ENCODE results near the gene PITX1.

The PITX1 gene

DNA sequence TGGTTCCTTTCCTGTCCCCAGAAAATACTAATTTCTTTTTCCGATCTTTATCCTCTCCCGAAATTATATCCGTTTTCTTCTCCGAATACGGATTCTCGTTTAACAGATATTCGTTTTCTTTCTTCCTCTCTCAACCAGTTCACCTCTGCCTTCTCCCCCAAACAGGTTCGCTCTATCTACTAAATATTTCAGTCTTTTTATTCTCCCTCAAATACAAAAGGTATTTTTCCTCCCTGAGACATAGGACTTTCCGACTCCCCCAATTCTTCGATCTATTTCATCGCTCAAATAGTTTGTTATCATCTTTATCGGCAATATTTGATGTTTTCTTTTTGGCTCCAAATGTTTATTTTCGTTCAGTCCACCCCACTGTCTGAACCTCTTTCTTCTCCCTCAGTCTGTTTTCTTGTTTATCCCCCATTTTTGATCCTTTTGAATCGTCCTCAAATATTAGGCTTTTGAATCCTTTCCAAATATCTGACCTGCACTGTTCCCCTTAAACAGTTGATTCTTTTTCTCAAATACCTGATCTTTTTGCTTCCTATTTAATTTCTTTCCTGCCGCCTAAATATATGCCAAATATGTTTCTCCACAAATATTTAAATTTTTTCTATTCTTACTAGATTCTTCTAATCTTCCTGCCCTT lies 4.4 kb downstream of the PITX1 start:
- DNase-seq (ENCODE audit: low read depth), result no peak

DNA sequence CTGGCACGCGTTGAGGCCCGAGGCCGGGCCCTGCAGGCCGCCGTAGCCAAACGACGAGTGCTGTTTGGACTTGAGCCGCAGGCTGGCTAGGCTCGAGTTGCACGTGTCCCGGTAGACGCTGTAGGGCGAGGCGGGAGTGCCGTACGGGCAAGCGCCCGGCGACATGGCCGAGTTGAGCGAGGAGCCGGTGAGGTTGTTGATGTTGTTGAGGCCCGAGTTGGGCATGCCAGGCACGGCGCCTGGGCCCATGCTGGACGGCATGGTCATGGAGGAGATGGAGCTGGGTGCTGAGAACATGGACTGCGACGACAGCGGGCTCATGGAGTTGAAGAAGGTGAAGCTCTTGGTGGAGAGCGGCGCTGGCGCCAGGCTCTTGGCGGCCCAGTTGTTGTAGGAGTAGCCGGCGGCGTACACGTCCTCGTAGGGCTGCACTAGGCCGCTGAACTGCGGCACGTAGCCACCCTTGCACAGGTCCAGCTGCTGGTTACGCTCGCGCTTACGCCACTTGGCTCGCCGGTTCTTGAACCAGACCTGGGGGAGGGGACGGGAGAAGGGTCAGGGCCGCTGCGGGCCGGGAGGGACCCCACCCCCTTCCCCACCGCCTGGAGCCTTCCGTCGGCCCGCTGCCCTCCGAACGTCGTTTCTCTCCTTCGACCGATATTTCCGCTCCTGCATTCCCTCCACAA lies 5.1 kb downstream of the PITX1 start:
- no peak for DNase-seq (ENCODE audit: low read depth)

DNA sequence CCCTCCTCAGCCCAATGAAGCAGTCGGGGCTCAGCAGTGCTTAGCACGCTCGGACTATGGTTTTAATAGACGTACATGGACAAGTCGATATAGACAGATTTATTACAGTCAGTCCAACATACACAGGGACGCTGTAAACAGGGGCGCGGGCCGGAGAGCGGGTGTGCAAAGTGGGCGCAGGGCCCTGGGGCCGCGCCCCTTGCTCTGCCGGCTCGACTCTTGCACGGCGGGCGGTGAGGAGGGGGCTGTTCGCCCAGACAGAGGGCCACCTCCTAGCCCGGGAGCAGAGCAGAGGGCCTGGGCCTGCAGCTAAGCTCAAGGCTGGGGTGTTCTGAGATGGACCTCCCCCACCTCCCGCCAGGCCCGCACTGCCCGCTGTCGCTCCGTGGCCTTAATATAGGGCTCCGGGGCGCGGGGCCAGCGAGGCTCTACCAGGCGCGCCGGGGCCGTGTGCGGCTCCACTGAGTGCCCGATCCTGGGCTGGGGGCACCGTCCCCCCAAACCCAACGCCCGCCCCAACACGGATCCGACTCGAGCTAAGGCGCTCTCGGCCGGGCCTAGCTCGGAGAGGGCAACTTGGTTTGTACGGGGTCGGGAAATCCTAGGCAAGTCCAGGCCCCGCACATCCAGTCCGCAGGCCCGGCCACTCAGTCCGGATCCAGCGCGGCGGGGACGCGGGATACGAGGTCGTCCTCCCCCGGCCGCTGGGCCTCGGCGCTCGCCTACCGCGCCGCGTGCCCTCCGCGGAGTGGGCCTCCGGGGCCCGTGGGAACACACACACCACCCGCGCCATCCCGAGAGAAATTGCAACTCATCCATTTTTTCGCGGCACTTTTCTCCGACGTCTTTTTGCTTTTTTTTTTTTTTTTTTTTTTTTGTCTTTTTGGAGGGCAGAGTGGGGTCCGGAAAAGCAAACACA lies 6.1 kb downstream of the PITX1 start:
- DNase-seq (ENCODE audit: low read depth), result no peak

DNA sequence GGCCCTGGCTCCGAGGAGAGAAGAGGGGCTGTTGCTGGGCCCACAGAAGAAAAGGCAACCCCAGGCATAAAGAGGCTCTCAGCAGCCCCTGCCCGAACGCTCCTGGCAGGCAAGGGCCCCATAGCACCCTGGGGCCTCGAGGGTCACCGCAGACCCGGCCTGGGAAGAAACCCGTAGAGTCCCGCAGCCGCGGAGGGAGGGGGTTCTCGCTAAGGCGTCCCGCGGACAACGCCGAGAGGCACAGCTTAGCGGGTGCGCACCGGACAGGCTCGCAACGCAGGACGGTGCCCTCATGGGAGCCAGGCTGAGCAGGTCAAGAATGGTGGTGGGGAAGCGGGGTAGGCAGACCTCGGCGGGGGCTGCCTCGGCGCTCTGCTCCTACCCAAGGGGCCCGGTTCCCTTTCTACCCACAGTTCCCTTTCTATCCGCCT lies 6.7 kb downstream of the PITX1 start:
- DNase-seq (ENCODE audit: low read depth), result no peak

DNA sequence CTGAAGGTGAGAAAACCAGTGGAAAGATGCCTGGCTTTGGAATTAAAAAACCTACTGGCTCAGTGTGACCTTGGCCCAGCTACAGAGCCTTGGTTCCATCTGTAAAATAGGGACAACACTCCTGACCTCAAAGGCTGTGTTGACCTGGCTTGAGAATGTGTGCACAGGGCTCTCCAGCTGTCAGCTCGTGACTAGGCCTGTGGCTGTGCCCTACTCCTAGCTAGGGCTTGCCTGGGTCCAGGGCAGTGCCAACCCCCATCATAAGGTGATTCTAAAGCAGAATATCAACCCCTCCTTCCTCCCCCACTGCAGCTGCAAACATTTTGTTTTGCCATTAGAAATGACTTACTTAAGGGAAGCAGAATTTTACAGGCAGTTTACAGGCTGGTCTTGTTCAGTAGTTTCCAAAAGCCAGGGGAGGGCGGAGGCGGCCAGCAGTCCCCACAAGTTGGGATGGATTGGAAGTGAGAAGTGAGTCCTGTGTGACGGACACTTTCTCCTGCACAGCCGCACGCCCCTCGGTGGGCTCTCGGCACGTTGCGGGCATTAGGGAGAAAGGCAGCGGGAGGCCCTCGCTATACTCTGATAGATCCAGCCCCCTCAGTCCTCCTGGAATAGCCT lies 7.3 kb downstream of the PITX1 start:
- DNase-seq (ENCODE audit: low read depth), result no peak

DNA sequence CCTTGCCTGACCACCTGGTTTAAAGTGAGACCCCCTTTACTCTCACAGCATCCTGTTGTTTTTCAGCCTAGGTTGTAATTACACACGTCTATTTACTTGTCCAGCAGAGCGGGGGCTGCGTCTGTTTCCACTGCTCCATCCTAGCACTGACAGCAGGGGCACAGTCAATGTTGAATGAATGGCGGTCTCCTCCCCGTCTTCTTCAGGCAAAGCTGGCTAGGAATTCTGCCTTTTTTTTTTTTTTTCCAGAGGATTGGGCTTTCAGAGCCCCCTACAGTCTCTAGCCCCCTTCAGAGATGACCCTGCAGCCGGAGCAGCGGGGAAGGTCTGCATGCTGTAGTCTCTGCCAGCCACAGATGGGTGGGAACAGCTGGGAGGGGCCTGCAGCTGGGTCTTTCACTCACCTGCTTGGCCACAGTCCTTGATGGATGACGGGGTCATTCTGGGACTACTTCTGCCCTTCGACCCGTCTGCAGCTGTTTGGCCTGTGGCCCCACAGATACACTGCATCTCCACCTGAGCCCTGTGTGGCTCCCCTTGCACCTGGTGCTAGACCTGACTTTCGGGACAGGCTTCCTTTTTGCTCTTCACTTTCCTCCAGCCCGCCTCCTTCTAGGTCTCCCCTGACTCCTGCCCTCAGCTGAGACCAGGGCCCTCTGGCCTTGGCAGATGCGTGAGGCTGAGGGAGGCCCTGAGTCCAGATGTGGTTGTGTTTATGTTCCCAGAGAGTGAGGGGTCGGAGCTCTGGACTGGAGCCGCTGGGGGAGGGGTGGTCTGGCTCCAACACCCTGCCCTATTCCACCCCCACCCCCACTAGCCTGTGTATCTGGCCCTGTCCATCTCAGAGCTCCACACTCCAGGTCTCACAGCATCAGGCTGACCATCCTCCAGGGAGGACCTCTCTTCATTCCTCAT lies 8.0 kb downstream of the PITX1 start:
- DNase-seq (ENCODE audit: low read depth), result no peak

DNA sequence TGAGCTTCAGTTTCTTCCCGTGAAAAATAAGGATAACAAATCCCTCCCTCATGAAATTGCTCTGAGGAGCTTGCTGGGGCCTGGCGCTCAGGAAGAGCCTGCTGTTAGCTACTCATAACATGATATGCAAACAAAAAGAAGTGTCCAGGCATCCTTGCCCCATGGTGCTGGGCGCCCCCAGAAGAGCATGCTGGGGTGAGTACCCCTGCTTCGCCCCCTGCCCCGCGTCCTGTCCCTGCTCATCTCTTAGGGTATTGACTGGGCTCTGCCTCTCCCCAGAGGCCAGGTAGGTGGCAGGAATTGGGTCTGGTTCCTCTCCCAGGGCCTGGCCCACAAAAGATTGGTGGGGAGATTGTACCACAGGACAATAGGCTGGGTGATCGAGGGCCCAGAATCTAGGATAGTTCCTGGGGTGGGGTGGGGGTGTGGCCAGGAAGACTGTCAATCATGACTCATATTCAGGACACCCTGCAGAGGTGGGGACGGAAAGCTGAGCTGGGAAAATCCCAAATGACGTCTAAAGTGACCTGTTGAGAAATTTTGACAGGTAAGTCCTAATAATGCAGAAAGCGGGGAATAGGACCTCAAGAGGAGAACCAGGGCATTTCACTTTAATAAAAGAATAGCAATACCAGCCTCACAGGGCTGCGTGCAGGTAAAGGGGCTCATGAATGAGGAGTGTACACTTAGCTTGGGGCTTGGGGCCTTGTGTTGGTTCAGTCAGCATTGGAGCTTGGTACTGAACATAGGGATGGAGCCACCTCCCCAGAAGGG lies 8.9 kb downstream of the PITX1 start:
- DNase-seq (ENCODE audit: low read depth), result no peak

DNA sequence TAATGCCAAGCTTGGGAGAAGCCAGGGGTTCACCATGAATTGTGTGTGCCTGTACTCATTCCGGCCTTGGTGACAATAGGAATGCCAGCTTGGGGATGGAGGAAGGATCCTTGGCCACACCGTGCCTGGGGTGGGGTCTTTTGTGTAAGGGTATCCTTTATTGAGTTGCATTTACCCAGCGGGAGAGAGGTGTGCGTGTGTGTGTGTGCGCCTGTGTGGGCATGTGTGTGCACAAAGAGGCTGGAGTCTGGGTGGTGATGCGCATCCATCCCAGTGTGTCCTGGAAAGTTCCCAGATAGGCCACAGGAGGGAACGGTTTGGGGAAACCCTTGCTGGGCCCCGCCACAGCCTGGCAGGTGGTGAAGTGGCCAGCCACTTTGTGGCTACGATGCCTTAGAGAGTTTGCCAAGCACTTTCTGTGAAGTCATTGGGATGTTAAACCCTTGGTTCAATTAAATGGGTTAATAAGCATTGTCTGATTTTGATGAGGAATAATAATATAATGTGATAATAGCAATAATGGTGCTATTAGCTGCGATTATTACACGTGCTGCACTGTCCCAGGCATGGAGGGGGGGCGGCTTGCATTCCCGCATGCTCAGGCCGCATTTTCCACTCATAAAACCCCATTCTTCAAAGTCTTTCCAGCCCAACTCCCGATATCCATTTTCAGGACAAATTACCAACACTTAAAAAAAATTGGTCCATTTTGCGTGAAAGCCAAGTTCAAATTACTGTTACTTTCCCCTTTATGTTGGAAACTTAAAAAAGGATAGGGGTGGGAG lies 13.7 kb downstream of the PITX1 start:
- DNase-seq (ENCODE audit: low read depth), result no peak

DNA sequence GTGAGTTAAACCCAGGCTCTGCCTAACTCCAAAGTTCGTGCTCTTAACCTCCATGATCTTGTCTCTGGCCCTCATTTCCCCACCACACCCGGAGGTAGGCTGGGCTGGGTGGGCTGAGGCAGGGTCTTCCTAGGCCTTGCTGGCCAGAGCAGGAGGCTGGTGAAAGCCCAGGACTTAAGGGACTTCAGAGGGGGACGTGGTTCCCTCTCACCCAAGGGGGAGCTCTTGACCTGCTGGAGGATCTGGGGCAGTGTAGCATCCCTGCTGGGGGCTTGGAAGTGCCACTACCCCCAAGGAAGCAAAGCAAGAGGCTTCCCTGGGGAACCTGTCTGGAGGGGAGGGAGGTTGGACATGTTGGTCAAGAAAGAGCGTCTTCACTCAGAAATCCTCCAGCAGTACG lies 14.7 kb downstream of the PITX1 start:
- no peak for DNase-seq (ENCODE audit: low read depth)

DNA sequence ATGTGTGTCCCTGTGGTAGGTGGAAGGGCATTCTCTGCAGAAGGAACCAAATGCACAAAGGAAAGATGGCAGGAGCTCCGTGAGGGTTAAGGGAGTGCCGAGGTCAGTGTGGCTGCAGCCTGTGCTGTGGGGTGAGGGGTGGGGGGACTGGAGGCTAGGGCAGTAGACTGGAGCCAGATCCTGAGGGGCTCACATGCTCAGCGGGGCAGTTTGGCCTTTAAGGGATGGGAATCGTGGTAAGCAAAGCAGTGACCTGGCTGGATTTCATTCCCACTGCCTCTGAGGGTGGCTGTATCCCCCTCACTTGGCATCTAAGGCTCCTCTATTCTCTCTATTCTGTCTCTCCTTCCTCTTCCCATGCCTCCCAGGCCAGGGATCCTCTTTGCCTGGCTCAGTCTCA lies 15.6 kb downstream of the PITX1 start:
- no peak for DNase-seq (ENCODE audit: low read depth)

DNA sequence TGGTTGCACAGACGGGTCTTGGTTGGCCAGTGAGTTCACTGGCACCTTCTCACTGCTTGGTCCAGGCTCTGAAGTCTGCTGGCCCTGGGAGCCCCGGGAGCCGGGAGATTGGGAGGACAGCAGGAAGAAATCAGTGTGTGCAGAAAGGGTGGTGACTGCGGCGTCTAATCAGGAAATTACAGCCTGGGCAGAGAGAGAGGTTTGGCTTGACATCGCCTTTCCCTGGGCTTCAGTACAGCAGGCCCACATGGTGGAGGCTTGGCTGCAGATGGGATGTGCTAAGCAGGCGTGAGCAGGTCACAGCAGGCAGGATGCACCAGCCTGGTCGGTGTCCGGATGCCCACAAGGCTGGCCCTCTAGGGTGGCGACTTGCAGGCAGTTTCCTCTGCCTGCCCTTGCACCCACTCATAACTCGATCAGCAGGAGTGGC lies 17.2 kb downstream of the PITX1 start:
- no peak for DNase-seq (ENCODE audit: low read depth)

DNA sequence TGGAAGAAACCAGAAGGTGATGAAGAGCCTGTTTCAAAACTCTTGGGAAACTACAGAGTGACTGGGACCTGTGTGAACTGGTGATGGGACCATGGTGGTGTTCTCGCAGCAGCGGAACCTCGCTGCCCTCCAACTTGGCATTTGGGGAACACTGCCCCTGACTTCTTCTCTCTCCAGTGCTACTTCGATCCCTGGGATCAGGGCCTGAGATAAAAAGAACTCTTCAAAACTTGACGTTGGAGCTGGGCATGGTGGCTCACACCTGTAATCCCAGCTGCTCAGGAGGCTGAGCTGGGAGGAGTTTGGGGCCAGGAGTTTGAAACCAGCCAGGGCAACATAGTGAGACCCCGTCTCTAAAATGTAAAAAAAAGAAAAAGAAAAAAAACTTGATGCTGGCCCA lies 18.1 kb downstream of the PITX1 start:
- no peak for DNase-seq (ENCODE audit: low read depth)

DNA sequence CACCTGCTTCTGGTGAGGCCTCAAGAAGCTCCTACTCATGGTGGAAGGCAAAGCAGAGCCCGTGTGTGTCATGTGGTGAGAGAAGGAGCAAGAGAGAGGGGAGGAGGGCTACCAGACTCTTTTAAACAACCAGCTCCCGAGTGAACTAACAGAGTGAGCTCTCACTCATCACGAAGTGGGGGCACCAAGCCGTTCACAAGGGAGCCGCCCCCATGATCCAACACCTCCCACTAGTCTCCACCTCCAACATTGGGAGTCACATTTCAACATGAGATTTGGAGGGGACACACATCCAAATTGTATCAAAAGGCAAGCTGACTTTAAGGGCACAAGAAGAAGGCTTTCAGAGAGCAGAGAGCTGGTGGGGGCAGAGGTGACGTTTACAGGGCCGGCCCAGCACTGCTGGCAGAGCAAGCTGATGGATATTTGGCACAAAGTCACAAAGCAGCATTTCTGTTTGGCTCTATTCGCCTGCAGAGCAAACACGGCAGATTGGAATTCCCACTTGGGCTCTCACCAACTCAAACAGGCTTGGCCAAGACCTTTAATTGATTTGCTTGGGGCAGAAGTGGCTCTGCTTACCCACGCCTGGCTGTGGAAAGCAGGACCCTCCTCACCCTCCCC lies 20.0 kb downstream of the PITX1 start:
- no peak for DNase-seq (ENCODE audit: low read depth)

DNA sequence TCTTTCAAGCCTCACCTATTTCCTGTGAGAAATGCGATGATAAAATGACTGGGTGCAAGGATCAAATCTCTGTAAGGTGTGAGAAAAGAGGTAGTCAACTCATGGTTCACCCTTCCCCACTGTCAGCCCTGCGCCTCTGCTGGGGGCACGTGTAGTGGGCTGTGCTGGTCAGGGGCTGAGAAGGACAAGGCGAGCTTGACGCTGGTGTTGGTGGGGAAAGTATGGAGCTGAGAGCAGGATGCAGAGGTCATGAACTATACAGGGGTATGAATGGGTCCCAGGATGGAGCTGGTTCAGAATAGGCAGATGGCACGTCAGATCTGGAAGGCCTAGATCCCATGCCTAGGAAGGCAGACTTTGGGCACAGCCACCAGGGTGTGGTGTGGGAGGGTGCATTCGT lies 20.6 kb downstream of the PITX1 start:
- DNase-seq (ENCODE audit: low read depth), result no peak

DNA sequence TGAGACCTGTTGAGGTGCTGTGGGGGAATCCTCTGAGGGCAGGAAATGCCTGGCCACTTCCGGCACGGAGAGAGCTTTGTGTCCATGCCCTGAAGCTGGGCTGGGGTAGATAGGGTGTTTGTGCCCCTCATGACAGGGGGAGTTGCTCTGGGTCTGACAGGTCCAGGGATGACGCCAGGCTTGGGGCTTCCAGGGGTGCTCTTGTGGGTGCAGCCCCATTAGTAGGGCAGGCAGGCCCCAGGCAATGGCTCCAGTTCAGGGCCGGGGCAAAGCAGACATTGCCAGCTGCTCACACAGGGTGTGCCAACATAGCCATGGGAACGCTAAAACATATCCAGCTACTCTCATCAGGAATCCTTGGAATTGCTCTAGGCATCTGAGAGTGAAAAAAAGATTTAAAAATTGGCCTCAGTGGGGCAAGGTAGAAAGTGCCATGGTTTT lies 21.1 kb downstream of the PITX1 start:
- DNase-seq (ENCODE audit: low read depth), result no peak

DNA sequence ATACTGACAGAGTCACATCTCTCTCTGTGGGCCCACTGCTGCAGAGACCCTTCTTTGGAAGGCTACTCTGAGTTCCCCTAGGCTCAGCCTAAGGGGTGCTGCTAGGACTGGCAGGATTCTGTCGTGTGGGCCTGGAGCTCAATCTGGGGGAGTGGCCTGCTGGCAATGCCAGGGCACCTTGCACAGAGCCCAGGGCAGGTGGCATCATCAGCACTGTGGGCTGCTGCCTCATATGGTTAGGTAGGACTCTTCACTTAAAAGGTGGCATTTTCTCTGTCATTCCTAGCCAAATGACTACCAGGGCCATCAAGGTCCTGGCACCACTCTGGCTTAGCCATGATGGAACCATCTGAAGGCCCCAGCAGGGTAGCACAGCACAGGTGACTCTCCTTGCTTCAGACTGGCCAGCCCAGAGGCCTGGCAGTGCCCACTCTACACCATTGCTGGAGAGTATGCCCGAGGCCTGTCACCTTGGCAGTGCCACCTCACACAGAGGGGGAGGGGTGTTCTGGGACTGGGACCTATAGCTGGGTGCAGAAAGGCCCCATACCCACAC lies 21.9 kb downstream of the PITX1 start:
- DNase-seq (ENCODE audit: low read depth), result no peak

DNA sequence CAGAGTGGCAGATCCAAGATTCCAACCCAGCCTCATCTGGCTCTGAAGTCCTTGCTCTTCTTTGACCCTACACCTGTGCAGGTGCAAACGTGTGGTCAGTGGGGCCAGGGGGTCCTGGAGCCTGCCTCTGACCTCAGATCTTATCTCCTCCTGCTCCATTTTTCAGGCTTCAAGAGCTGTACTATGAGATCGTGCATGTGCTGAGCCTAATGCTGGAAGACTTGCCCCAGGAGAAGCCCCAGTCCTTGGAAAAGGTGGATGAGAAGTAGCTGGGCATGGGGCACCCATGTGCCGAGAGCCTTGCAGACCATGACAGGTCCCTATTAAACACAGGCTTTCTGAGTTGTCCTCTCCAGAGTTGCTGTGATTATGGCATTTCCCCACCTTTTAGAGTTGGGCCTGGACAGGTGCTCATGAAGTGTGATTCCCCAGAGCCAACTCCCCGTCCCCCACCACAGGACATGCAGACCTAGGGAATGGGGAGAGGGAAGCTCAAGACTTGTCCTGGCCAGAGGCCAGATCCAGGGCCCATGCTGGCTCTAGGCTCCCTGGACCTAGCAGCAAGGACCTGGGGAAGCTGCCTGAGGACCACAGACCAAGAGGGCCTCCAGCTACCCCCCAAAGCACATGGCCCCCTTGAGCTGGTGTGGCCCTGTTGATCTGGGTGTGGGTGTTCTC lies 22.5 kb downstream of the PITX1 start:
- DNase-seq (ENCODE audit: low read depth), result no peak
